NCI-H146 (cell line): ENCODE data around the gene THBD.

Experiments
- DNase-seq: peaks from one replicate; lab custom pipeline; 2025; lab: John Stamatoyannopoulos, UW

Gene THBD

GRCh38 chr20:23084845-23085365 lies 35.4 kb upstream of the THBD start:
- no peak for DNase-seq

- DNase-seq = no peak
These were observed 34.9 kb upstream of the THBD start for GRCh38 chr20:23084282-23084844.

GRCh38 chr20:23083553-23084220 lies 34.2 kb upstream of the THBD start:
- no peak for DNase-seq

DNA sequence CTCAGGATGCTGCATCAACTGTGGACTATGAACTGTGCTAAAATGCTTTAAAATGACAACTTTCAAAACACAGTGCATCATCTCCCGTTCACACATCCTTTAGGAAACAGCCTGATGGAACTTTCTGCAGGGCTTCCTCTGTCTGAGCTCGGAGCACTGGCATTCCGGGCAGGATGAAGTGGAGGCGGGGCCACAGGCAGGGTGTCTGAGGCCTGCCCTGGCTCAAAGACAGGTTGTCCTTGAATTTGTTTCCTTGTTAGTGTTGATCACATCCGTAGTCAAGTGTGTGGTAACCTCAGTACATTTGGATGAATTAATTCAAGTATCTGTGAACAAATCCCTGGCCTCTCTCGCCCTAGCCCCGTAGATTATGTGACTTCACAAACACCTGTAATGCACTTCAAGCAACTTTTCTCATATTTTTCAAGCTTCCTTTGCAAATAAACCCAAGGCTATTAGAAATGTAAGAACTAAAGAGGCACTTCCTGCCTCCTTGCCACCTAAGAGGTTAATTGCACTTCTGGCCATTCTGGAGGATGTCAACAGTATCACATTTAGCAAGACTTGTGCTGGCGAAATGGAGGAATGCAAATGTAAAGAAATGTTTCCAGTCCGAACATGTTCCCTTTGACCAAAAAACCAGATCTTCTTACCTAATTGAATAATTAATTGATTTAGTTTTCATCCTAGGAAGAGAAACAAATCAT lies 33.5 kb upstream of the THBD start:
- DNase-seq = no peak

DNA sequence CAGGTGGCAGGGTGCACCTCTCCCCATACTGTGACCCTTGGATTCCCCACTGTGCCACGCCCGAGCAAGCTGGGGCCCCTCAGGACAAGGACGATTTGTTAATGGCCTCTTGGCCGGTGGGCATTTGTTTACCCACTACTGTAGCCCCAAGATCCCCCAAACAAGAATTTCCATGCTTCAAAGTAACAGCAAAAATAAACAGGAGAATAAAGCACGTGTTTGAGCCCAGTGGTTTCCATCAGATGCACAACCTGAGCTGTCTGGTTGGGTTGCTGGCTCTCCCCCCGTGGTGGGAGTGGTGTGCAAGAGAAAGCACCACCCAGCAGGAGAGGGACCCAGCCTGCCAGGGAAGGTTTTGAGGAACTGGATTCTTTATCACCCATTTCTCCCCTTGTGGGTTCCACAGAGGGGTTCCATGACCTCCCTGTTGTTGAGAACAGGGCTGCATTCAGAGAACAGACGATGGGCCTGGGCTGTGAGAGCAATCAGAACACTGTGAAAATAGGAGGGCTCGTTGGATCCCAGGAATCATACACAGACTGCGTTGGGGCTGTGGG lies 31.9 kb upstream of the THBD start:
- no peak for DNase-seq

DNA sequence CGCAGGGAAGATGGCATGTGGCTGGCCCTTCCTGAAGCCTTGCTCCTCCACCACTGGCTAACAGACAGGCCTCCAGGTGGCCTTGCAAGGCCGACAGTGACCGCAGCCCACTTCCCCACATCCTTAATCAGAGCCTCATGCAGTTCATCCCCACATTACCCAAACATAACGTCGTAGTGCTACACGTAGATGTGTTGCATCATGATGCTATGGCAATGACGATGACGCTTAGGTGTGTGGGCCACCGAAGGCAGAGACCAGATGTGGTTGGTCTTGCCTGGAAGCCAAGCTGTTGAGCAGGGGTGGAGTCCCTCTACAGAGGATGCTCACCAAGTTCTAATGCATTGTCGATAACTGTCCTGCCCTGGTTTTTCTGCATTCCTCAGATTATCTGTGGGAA lies 31.0 kb upstream of the THBD start:
- no peak for DNase-seq

- no peak for DNase-seq
These were observed 30.5 kb upstream of the THBD start for GRCh38 chr20:23079926-23080325.

GRCh38 chr20:23079016-23079351 lies 29.5 kb upstream of the THBD start:
- DNase-seq = peak; percentile 93

DNA sequence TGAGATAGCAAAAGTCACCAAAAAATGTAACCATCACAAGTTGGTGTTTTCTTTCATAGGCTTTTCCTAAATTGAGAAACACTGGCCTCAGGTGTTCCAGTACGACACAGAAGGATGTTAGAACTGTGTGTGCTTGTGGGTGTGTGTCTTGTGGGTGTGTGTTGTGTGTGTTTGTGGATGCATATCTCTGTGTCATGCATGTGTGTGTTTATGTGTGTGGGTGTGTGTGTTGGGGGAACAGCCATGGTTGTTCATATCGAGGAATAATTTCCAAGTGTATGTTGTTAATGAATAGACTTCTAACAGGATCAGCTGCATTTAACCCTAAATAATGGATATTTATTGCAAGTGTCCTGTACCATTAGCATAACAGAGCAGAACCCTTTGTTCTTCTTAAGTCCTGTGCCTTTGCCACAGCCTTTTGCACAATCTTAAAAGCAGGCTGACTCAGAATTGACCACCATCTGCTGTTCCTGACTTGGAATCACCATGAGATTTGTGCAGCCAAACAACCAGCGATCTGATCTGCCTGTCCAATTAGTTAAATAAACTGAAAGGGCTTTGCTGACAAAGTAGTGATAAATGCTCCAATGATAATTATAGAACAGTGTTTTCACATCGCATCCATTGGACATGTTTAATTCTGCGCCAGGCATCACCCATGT lies 29.0 kb upstream of the THBD start:
- no peak for DNase-seq

- no peak for DNase-seq
These were observed 27.8 kb upstream of the THBD start for GRCh38 chr20:23077277-23077676.

DNA sequence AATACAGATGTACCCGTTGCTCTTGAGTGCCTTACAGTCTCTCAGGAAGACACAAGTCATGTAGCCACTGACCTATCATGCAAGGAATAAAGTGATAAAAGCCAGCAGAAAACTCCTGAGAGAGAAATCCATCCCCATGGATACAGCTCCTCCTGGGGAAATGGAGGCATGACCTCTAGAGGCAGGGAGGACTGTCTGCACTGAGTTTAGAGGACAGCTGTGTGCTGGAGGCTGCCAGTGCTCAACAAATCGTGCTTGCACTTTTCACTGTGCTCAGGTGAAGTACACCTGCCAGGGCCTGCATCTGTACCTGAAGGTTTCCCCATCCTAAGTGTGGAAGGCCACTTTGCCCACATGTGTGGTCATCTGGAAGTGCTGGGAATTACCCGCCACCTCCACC lies 24.6 kb upstream of the THBD start:
- DNase-seq = no peak

- DNase-seq = no peak
These were observed 23.6 kb upstream of the THBD start for GRCh38 chr20:23072892-23073586.

GRCh38 chr20:23071996-23072395 lies 22.5 kb upstream of the THBD start:
- DNase-seq = no peak

DNA sequence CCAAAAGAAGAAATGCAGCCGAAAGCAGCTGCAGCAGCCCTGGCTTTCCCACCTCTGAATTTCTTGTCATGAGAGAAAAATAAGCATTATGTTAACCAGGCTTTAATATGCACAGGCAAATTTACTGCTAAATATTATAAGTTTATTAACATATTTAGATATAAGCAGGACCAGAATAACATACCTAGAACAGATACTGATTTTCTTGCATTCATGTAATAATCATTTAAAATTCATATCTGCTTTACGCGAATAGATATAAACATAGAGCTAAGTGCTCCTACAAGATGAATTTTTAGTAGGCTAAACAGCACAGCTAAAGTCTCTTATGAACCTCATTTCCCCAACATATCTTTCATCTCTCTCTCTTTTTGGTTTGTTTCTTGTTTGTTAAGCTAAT lies 21.9 kb upstream of the THBD start:
- no peak for DNase-seq

GRCh38 chr20:23069108-23069507 lies 19.6 kb upstream of the THBD start:
- no peak for DNase-seq

DNA sequence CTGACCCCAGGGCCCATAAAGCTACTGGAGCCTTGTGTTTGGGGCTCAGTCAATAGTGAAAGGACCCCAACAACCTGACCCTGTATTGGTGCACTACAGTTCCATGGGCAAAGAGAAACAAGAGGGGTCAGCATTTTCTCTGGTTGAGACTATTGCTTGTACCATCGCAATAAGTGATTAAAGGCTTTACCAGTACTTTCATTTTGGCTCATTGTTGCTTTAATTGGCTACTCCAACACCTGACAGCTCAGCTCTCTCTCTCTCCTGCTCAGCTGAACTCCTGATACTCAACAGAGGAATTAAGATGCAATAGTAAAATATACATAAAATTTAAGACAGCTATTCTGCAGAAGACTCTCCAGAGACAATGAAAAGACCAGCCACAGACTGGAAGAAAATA lies 18.8 kb upstream of the THBD start:
- DNase-seq = no peak

DNA sequence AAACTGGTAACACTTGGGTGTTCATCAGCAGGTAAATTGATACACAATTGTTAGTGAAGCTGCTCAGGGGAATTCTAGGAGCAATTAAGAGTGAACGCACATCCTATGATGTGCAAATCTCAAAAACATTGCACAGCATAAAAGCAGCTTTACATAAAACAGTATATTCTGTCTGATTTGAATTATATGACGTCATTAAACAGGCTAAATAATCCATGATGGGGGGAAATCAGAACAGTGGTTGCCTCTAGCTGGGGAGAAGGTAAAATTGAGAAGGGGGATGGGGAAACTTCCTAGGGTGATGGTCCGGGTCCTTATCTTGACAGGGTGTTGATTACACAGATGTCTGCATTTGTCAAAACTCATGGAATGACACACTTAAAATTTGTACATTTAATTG lies 17.3 kb upstream of the THBD start:
- DNase-seq = no peak

DNA sequence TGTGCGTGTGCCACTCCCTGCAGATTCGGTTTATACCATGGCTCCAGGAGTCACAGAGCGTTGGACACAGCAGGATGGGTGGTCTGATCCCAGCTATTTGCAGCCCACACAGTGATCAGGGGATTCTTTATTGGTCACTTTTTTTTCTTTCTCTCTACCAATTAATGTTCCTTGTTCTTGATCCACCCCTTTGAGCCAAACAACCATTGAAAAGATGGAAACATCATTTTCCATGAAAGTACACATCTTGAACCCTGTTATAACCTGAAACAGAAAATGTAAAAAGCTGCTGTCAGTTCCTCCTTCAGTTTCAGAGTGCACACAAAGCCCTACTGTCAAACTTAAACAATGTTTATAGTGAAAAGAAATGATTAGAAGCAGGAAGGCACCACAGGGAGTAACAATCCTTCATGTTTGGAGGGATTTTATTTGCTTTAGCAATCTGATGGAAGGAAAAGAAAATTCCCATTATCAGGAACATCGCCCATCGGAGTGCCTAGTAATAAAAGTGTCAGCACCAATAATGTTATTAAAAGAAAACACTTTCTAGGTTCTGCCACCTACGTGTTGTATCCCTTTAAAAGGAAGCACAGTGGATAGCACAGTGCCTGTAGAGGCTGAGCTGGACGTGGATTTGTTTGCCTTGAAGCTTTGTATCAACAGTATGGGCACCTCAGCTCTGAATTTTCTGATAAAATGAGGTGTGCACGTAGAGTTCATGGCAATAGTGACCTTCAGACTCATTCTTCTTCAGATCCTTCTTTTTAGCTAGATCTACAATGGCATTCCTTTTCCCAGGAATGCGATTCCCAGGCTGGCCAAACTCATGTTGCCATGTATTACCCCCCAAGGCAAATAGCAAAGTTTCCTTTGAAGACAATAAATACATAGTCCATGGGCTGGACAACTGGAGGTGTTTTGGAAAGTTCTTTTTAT lies 16.1 kb upstream of the THBD start:
- DNase-seq = no peak

DNA sequence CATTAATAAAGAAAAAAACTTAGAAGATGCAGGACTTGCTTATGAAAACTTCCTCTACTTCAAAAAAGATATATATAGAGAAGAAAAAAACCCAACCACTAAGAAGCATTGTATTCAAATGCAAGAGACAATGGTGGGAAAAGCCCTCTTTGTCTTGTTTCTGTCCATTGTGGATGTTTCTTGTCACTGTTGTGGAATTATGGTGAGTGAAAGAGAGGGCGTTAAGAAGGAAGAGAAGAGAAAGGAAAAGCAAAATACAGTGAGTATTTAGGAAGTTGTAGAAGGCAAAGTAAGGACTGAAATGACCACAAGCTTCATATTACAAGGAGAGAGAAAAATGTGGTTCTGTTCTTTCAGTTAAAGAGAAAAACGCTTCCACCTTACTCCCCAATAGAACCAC lies 14.1 kb upstream of the THBD start:
- DNase-seq = no peak

DNA sequence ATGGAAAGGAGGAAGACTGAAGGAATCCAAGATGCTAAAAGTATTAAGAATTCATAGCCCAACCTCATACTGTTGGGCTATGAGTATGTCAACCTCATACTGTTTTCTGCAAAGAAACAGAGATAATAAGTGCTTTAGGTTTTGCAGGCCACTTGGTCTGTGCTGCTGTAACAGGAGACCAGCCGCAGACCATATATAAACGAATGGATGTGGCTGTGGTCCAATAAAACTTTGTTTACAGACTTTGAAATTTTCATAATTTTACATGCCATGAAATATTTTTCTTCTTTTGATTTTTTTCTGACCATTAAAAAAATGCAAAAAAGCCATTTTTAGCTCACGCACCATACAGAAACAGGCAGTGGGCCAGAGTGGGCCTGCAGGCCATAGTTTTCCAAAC lies 13.7 kb upstream of the THBD start:
- no peak for DNase-seq

GRCh38 chr20:23062632-23063031 lies 13.2 kb upstream of the THBD start:
- no peak for DNase-seq
